H9 (cell line): ENCODE results near the gene ABL2. TPM values are rescaled to one million over a fixed set of nuclear protein-coding genes. Genes with fewer than 3 reads are reported as not detected.

Experiments
- DNase-seq: peaks from one replicate; pipeline ENCODE4 v3.0.0-alpha.2; 2017
- H2AFZ ChIP-seq: one replicate; pipeline ENCODE4 v1.6.1; 2013; ENCODE audit warnings: mild to moderate bottlenecking, low read length, control low read depth, moderate library complexity
- H2AK5ac ChIP-seq: 2 replicates; pipeline ENCODE4 v1.6.1; 2013; ENCODE audit warnings: low read length, control low read depth, mixed read lengths; ENCODE audit not compliant: insufficient read length
- H2BK120ac ChIP-seq: one replicate; pipeline ENCODE4 v1.6.1; 2013; ENCODE audit warnings: low read depth, mild to moderate bottlenecking, low read length, control low read depth, inconsistent platforms; ENCODE audit not compliant: poor library complexity, severe bottlenecking
- H2BK12ac ChIP-seq: 2 replicates; pipeline ENCODE4 v1.6.1; 2013; ENCODE audit warnings: low read length, control low read depth, mixed read lengths, low read depth; ENCODE audit not compliant: insufficient read length
- H2BK15ac ChIP-seq: 2 replicates; pipeline ENCODE4 v1.6.1; 2013; ENCODE audit warnings: low read depth, low read length, control low read depth
- H2BK20ac ChIP-seq: one replicate; pipeline ENCODE4 v1.6.1; 2013; ENCODE audit warnings: low read depth, mild to moderate bottlenecking, low read length, control low read depth, inconsistent platforms; ENCODE audit not compliant: poor library complexity, severe bottlenecking
- H2BK5ac ChIP-seq: 2 replicates; pipeline ENCODE4 v1.6.1; 2013; ENCODE audit warnings: low read length, control low read depth, mixed read lengths; ENCODE audit not compliant: insufficient read length
- H3K14ac ChIP-seq: 2 replicates; pipeline ENCODE4 v1.6.1; 2013; ENCODE audit warnings: low read length, control low read depth; ENCODE audit not compliant: insufficient read depth
- H3K18ac ChIP-seq: 2 replicates; pipeline ENCODE4 v1.6.1; 2013; ENCODE audit warnings: low read depth, mild to moderate bottlenecking, mixed read lengths, low read length, control low read depth; ENCODE audit not compliant: insufficient read length
- H3K23ac ChIP-seq: 2 replicates; pipeline ENCODE4 v1.6.1; 2013; ENCODE audit warnings: low read length, control low read depth, mixed read lengths, low read depth; ENCODE audit not compliant: insufficient read length
- H3K23me2 ChIP-seq: 2 replicates; pipeline ENCODE4 v1.6.1; 2013; ENCODE audit warnings: low read depth, mild to moderate bottlenecking, mixed read lengths, low read length, control low read depth; ENCODE audit not compliant: insufficient read length, poor library complexity, severe bottlenecking
- H3K27ac ChIP-seq: 2 replicates; pipeline ENCODE4 v1.5.1; 2013; ENCODE audit warnings: low read length, control low read depth, mixed read lengths, low read depth; ENCODE audit not compliant: insufficient read length
- H3K27me3 ChIP-seq: 2 replicates; pipeline ENCODE4 v1.6.1; 2013; ENCODE audit warnings: low read length, control low read depth, inconsistent platforms; ENCODE audit not compliant: insufficient read depth
- H3K4ac ChIP-seq: 2 replicates; pipeline ENCODE4 v1.6.1; 2013; ENCODE audit warnings: low read depth, mild to moderate bottlenecking, control low read depth, inconsistent platforms, low read length, moderate library complexity
- H3K4me1 ChIP-seq: 2 replicates; pipeline ENCODE4 v1.6.1; 2013; ENCODE audit warnings: low read length, control low read depth, inconsistent platforms; ENCODE audit not compliant: insufficient read depth
- H3K4me2 ChIP-seq: 2 replicates; pipeline ENCODE4 v1.6.1; 2013; ENCODE audit warnings: low read length, control low read depth, mixed read lengths; ENCODE audit not compliant: insufficient read length, insufficient read depth
- H3K56ac ChIP-seq: 2 replicates; pipeline ENCODE4 v1.6.1; 2013; ENCODE audit warnings: low read depth, mild to moderate bottlenecking, mixed read lengths, low read length, control low read depth; ENCODE audit not compliant: insufficient read length
- H3K79me1 ChIP-seq: 2 replicates; pipeline ENCODE4 v1.6.1; 2013; ENCODE audit warnings: low read depth, mild to moderate bottlenecking, moderate library complexity, low read length, control low read depth, inconsistent platforms; ENCODE audit not compliant: insufficient read depth, poor library complexity, severe bottlenecking
- H3K79me2 ChIP-seq: 2 replicates; pipeline ENCODE4 v1.6.1; 2013; ENCODE audit warnings: low read length, control low read depth, inconsistent platforms; ENCODE audit not compliant: insufficient read depth
- H3K9ac ChIP-seq: 2 replicates; pipeline ENCODE4 v1.6.1; 2013; ENCODE audit warnings: low read length, control low read depth, mixed read lengths; ENCODE audit not compliant: insufficient read length; ENCODE audit errors: extremely low read depth
- H3K9me3 ChIP-seq: one replicate; pipeline ENCODE4 v1.6.1; 2013; ENCODE audit warnings: low read depth, low read length, inconsistent platforms; ENCODE audit not compliant: control insufficient read depth
- H3T11ph ChIP-seq: one replicate; pipeline ENCODE4 v1.6.1; 2013; ENCODE audit warnings: mild to moderate bottlenecking, low read length, control low read depth, inconsistent platforms
- H4K20me1 ChIP-seq: one replicate; pipeline ENCODE4 v1.6.1; 2013; ENCODE audit not compliant: control insufficient read depth, insufficient read length, insufficient read depth
- H4K5ac ChIP-seq: 2 replicates; pipeline ENCODE4 v1.6.1; 2013; ENCODE audit warnings: low read depth, mild to moderate bottlenecking, mixed read lengths, low read length, control low read depth; ENCODE audit not compliant: insufficient read length
- H4K8ac ChIP-seq: replicated peaks from 2 replicates; pipeline ENCODE4 v1.6.1; 2013; ENCODE audit warnings: low read length, control low read depth, mixed read lengths, low read depth; ENCODE audit not compliant: insufficient read length
- H4K91ac ChIP-seq: 2 replicates; pipeline ENCODE4 v1.6.1; 2013; ENCODE audit warnings: low read depth, mild to moderate bottlenecking, moderate library complexity, mixed read lengths, low read length, control low read depth; ENCODE audit not compliant: insufficient read length
- H3K27ac Mint-ChIP-seq, 3 experiments: 2 replicates in 2 of 3; 3 replicates in 1 of 3; pipeline ENCODE4 v1.8.0; 2020 to 2021; ENCODE audit warnings: mixed read lengths in 3 of 3, mild to moderate bottlenecking in 1 of 3, moderate library complexity in 1 of 3
- H3K27me3 Mint-ChIP-seq: 2 replicates; pipeline ENCODE4 v1.8.0; 2021; ENCODE audit warnings: low read depth, mild to moderate bottlenecking, moderate library complexity, mixed read lengths
- H3K36me3 Mint-ChIP-seq, 3 experiments: 2 replicates in 2 of 3; 3 replicates in 1 of 3; pipeline ENCODE4 v1.8.0; 2020 to 2021; ENCODE audit warnings: low read depth in 3 of 3, mixed read lengths in 3 of 3; ENCODE audit not compliant: insufficient read depth in 1 of 3
- H3K4me1 Mint-ChIP-seq, 2 experiments: 2 replicates each; pipeline ENCODE4 v1.8.0; 2020; ENCODE audit warnings: mixed read lengths in 2 of 2
- H3K4me3 Mint-ChIP-seq, 2 experiments: 2 replicates in 1 of 2; 3 replicates in 1 of 2; pipeline ENCODE4 v1.8.0; 2020 to 2021; ENCODE audit warnings: mild to moderate bottlenecking in 2 of 2, mixed read lengths in 2 of 2, moderate library complexity in 1 of 2
- H3K9me3 Mint-ChIP-seq, 2 experiments: 2 replicates in 1 of 2; 3 replicates in 1 of 2; pipeline ENCODE4 v1.8.0; 2020; ENCODE audit warnings: mild to moderate bottlenecking in 2 of 2, mixed read lengths in 2 of 2, moderate library complexity in 1 of 2
- total RNA-seq: library from RNA; stranded (reverse); gene quantifications from 2 replicates; pipeline ENCODE4 v1.2.1, GENCODE V29; 2021
- TF ChIP-seq, protein P1 (sequence below): fragments of 200-600 bp; sonication (generic); conservative IDR thresholded peaks from 3 replicates; pipeline ENCODE4 v1.8.0; 2021; ENCODE audit warnings: antibody characterized with exemption, mild to moderate bottlenecking

ABL2 gene
- total RNA-seq, 1 experiment from 2014 or later: 21.2 TPM

DNA sequence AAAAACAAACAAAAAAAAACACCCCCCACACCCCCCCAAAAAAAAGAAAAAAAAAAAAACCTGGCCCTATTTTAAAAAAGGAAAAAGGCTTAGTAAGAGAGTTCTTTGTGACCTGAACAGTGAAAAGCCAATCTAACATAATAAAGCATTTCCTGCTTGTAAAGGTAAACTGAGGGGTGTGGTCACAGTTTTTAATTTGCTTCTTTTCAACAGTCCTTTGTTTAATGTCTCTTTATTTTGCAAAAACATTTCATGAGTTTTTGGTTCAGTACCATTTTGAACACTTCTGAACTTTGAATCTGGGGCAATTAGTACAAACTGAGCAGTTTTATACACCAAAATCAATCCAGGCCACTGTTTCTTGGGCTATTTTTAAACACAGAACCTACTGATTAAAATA is 110.0 kb downstream of the ABL2 start:
- Histone ChIP-seq H3K27me3 (no peaks in the 10 kb centered on the region), H4K8ac (no peak overlapping the region), H3K9ac (no peak overlapping the region), H3K4me1 (0 out of 2 replicates have a peak, but pooled peaks cover 4% of the 10 kb centered on the region), H3K4ac (no peak overlapping the region), H3K23me2 (no peaks in the 10 kb centered on the region), H2BK120ac (no peak overlapping the region), H4K91ac (no peak overlapping the region), H3K18ac (no peak overlapping the region), H3K14ac (no peak overlapping the region), H2AFZ (no peak overlapping the region), H2BK5ac (no peak overlapping the region), H3K23ac (no peak overlapping the region), H3K27ac (no peak overlapping the region), H3K9me3 (no peaks in the 10 kb centered on the region), H3K4me2 (no peak overlapping the region), H2BK15ac (no peak overlapping the region), H2BK20ac (no peak overlapping the region), H3K79me1 (no peaks in the 10 kb centered on the region), H4K5ac (no peak overlapping the region), H2BK12ac (no peak overlapping the region), H3T11ph (no peak overlapping the region), H3K56ac (no peak overlapping the region), H3K79me2 (no peaks in the 10 kb centered on the region), H4K20me1 (no peaks in the 10 kb centered on the region), H2AK5ac (no peak overlapping the region)
- no peaks in the 10 kb centered on the region for H3K27me3 Mint-ChIP-seq
- TF ChIP-seq, protein P1, sequence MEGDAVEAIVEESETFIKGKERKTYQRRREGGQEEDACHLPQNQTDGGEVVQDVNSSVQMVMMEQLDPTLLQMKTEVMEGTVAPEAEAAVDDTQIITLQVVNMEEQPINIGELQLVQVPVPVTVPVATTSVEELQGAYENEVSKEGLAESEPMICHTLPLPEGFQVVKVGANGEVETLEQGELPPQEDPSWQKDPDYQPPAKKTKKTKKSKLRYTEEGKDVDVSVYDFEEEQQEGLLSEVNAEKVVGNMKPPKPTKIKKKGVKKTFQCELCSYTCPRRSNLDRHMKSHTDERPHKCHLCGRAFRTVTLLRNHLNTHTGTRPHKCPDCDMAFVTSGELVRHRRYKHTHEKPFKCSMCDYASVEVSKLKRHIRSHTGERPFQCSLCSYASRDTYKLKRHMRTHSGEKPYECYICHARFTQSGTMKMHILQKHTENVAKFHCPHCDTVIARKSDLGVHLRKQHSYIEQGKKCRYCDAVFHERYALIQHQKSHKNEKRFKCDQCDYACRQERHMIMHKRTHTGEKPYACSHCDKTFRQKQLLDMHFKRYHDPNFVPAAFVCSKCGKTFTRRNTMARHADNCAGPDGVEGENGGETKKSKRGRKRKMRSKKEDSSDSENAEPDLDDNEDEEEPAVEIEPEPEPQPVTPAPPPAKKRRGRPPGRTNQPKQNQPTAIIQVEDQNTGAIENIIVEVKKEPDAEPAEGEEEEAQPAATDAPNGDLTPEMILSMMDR: no peak
- DNase-seq: no peak
- peak overlapping the region in 2 of 3 experiments; percentile 24 to 89; a peak in 4 of 7 replicates for H3K27ac Mint-ChIP-seq
- peaks cover 8 to 16% of the 10 kb centered on the region in 2 experiments for H3K4me1 Mint-ChIP-seq
- peaks cover 20 to 38% (median 27%) of the 10 kb centered on the region in 3 experiments for H3K36me3 Mint-ChIP-seq
- H3K9me3 Mint-ChIP-seq: no peaks in the 10 kb centered on the region
- no peak overlapping the region for H3K4me3 Mint-ChIP-seq
